Measurements from ENCODE around the gene RPS18. TPM values are rescaled to one million over a fixed set of nuclear protein-coding genes. Genes with fewer than 3 reads are reported as not detected.
"Not testable (repeated sequence)": the region's sequence is repeated elsewhere in the genome, so short reads cannot be mapped to it uniquely, and the experiment has no call there.

Gene RPS18
- total and polyA plus RNA-seq, 2 of the 4 experiments (the other 2 are of a cell fraction), result 6,577 to 8,417 TPM

- H4K20me1 ChIP-seq (ENCODE audit: insufficient read depth, low read length); H3K4me3 ChIP-seq (ENCODE audit: insufficient read depth, low read depth, low read length); H2AFZ ChIP-seq (replicated peaks; ENCODE audit: low read length, poor library complexity); H3K4ac ChIP-seq (ENCODE audit: low read depth, low read length); H3K9ac ChIP-seq (ENCODE audit: low read depth, low read length); H2AK9ac ChIP-seq (replicated peaks; ENCODE audit: low read depth, low read length, poor library complexity); CTCF ChIA-PET; H3K4me1 ChIP-seq (ENCODE audit: control insufficient read depth, insufficient read depth, low read length); H4K5ac ChIP-seq (ENCODE audit: low read depth, low read length); H2AK5ac ChIP-seq (ENCODE audit: low read depth, low read length); H2BK120ac ChIP-seq (ENCODE audit: low read depth, low read length); POLR2A ChIA-PET (ENCODE audit: unreplicated experiment); H4K8ac ChIP-seq (ENCODE audit: low read depth in 2 of 2, low read length in 2 of 2); H3K9me1 ChIP-seq (ENCODE audit: insufficient read depth, low read length); H2BK15ac ChIP-seq (ENCODE audit: low read depth, low read length); DNase-seq; H3K14ac ChIP-seq (replicated peaks; ENCODE audit: low read depth, low read length); in situ Hi-C loops (cut with MboI; ENCODE audit: low sequenced_read_pairs); BruUV-seq (replicated peaks); H3K23ac ChIP-seq (ENCODE audit: low read depth, low read length); H2BK20ac ChIP-seq (ENCODE audit: low read depth, low read length); H3K9me3 ChIP-seq (ENCODE audit: control insufficient read depth, insufficient read depth, low read length); dilution Hi-C loops (cut with HindIII; ENCODE audit: low sequenced_read_pairs, unreplicated experiment); H2BK5ac ChIP-seq (ENCODE audit: low read depth, low read length, poor library complexity, severe bottlenecking); H3K56ac ChIP-seq (ENCODE audit: extremely low read depth, insufficient read depth, low read length); H3K4me2 ChIP-seq (ENCODE audit: low read depth, low read length); H3K27me3 ChIP-seq (ENCODE audit: control insufficient read depth, insufficient read depth, low read length); H4K91ac ChIP-seq (ENCODE audit: insufficient read depth, low read depth, low read length); H3K27ac ChIP-seq (ENCODE audit: insufficient read depth, low read length); intact Hi-C loops (cut with micrococcal nuclease); H3K18ac ChIP-seq (ENCODE audit: low read depth, low read length); ATAC-seq (ENCODE audit: low read depth): not testable (repeated sequence)
- Histone ChIP-seq H3K36me3 (ENCODE audit: control insufficient read depth, insufficient read depth, low read length) (peaks cover 48% of the 10 kb centered on the region), H3K79me1 (ENCODE audit: low read depth in 1 of 2, low read length in 2 of 2) (peaks cover 30 to 50% of the 10 kb centered on the region in 2 experiments; a peak in 3 of 4 replicates)
- no CpG with 5 or more reads among the region's 4 CpGs for WGBS, 2 experiments (ENCODE audit: extremely low coverage in 2 of 2, insufficient read length in 1 of 2)
Measured at GRCh38 chr6:33285214-33285613, 13.3 kb downstream of the RPS18 start.
